K562 (cell line): ENCODE data around the gene RBM26. TPM values are rescaled to one million over a fixed set of nuclear protein-coding genes. Genes with fewer than 3 reads are reported as not detected.

Experiments used
- ATAC-seq: fragments of 200-7000 bp; cut with Tn5 transposase; 3 replicates; pipeline ENCODE4 v1.9.1; 2020; ENCODE audit warnings: moderate library complexity
- BruUV-seq: library from RNA; stranded (reverse); fragments of 400-500 nt; replicated peaks from 2 replicates; lab custom pipeline; 2021; lab: Mats Ljungman, UMichigan
- CTCF ChIA-PET: fragments of 300-600 bp; formaldehyde crosslinking; extraction: SDS; loops from one replicate; lab custom pipeline; 2021; ENCODE audit warnings: low intra/inter-chr PET ratio; lab: Yijun Ruan, JAX
- POLR2A ChIA-PET: fragments of 300-600, 350-650 bp; sonication (Branson Sonifier 250); formaldehyde crosslinking; extraction: SDS; loops from one replicate; lab custom pipeline; 2021; ENCODE audit warnings: antibody characterized with exemption, inconsistent platforms; lab: Yijun Ruan, JAX
- DNase-seq, 4 experiments: peaks; one replicate each; pipeline versions ENCODE4 v3.0.0 to v3.0.0-alpha.2; 2011 to 2018; ENCODE audit warnings: low spot score in 3 of 4, mixed read lengths in 3 of 4; ENCODE audit errors: extremely low read depth in 1 of 4
- FAIRE-seq: peaks from 2 replicates; lab custom pipeline; 2011; peaks lifted over from hg19 to GRCh38; lab: Jason Lieb, UNC
- H2AFZ ChIP-seq: 2 replicates; pipeline ENCODE4 v1.6.0; 2011; ENCODE audit warnings: low read depth, low read length, control low read depth, inconsistent platforms
- H3K27ac ChIP-seq: fragments of 200-600 bp; 3 replicates; pipeline ENCODE4 v1.8.0; 2011; ENCODE audit warnings: low read depth, mild to moderate bottlenecking, control low read depth, inconsistent platforms, low read length, moderate library complexity, mixed read lengths; ENCODE audit errors: extremely low read depth
- H3K27me3 ChIP-seq, 2 experiments: fragments of 300-600 bp in 1 of 2; 2 replicates in 1 of 2; 3 replicates in 1 of 2; pipeline versions ENCODE4 v1.6.0 to v1.8.0; 2011; ENCODE audit warnings: inconsistent platforms in 2 of 2, low read length in 2 of 2, mild to moderate bottlenecking in 1 of 2, mixed read lengths in 1 of 2, moderate library complexity in 1 of 2; ENCODE audit not compliant: control insufficient read depth in 2 of 2, insufficient read depth in 2 of 2
- H3K36me3 ChIP-seq: fragments of 300-600 bp; 3 replicates; pipeline ENCODE4 v1.8.0; 2011; ENCODE audit warnings: mild to moderate bottlenecking, low read length, inconsistent platforms; ENCODE audit not compliant: control insufficient read depth, insufficient read depth
- H3K4me1 ChIP-seq, 2 experiments: fragments of 200-600 bp in 1 of 2; replicated peaks in 1 of 2; 2 replicates in 1 of 2; 3 replicates in 1 of 2; pipeline versions ENCODE4 v1.5.1 to v1.8.0; 2011; ENCODE audit warnings: inconsistent platforms in 2 of 2, low read length in 2 of 2, mild to moderate bottlenecking in 1 of 2, mixed read lengths in 1 of 2, moderate library complexity in 1 of 2; ENCODE audit not compliant: control insufficient read depth in 2 of 2, insufficient read depth in 2 of 2
- H3K4me2 ChIP-seq: 2 replicates; pipeline ENCODE4 v1.6.1; 2011; ENCODE audit warnings: low read length, control low read depth, inconsistent platforms, mixed read lengths; ENCODE audit not compliant: insufficient read depth
- H3K4me3 ChIP-seq: fragments of 200-600 bp; sonication (generic), shearing (Covaris generic); 2 replicates; pipeline ENCODE4 v1.5.1; 2016; ENCODE audit warnings: control low read depth, inconsistent platforms
- H3K79me2 ChIP-seq: fragments of 200-600 bp; 3 replicates; pipeline ENCODE4 v1.8.0; 2011; ENCODE audit warnings: low read length, inconsistent platforms; ENCODE audit not compliant: control insufficient read depth, insufficient read depth
- H3K9ac ChIP-seq, 2 experiments: 2 replicates each; pipeline versions ENCODE4 v1.6.0 to v1.6.1; 2011; ENCODE audit warnings: low read depth in 2 of 2, low read length in 2 of 2, control low read depth in 1 of 2, inconsistent platforms in 1 of 2, mild to moderate bottlenecking in 1 of 2, mixed read lengths in 1 of 2; ENCODE audit not compliant: insufficient read depth in 1 of 2
- H3K9me1 ChIP-seq: one replicate; pipeline ENCODE4 v1.6.0; 2011; ENCODE audit warnings: inconsistent platforms, mild to moderate bottlenecking, low read length, moderate library complexity; ENCODE audit not compliant: control insufficient read depth, insufficient read depth
- H3K9me3 ChIP-seq: replicated peaks from 2 replicates; pipeline ENCODE4 v1.5.1; 2011; ENCODE audit warnings: low read depth, low read length, inconsistent platforms; ENCODE audit not compliant: control insufficient read depth, insufficient read depth
- H4K20me1 ChIP-seq: replicated peaks from 2 replicates; pipeline ENCODE4 v1.6.1; 2011; ENCODE audit warnings: low read length, inconsistent platforms, mixed read lengths; ENCODE audit not compliant: control insufficient read depth, insufficient read depth
- HDAC1 ChIP-seq, 2 experiments: fragments of 450-650 bp; IDR thresholded peaks; 2 replicates each; pipeline ENCODE4 v1.6.1; 2016 to 2017; ENCODE audit warnings: inconsistent platforms in 1 of 2, mild to moderate bottlenecking in 1 of 2, moderate library complexity in 1 of 2
- HDGF ChIP-seq: fragments of 450-650 bp; IDR thresholded peaks from 2 replicates; pipeline ENCODE4 v1.6.1; 2016
- NR2F6 ChIP-seq: fragments of 450-650 bp; formaldehyde crosslinking; IDR thresholded peaks from 2 replicates; pipeline ENCODE4 v1.4.0; 2020; ENCODE audit warnings: mild to moderate bottlenecking
- RBM15 ChIP-seq: fragments of 200-400 bp; formaldehyde crosslinking; IDR thresholded peaks from 2 replicates; pipeline ENCODE4 v1.6.1; 2018; ENCODE audit warnings: mild to moderate bottlenecking, low read length, moderate library complexity; ENCODE audit not compliant: insufficient read depth
- RBM17 ChIP-seq: fragments of 200-400 bp; formaldehyde crosslinking; IDR thresholded peaks from 2 replicates; pipeline ENCODE4 v1.6.1; 2017; ENCODE audit warnings: low read depth, mild to moderate bottlenecking, low read length, borderline replicate concordance
- SREBF1 ChIP-seq: fragments of 150-350 bp; IDR thresholded peaks from 2 replicates; pipeline ENCODE4 v1.6.1; 2014; ENCODE audit warnings: antibody characterized with exemption, low read depth, low read length, borderline replicate concordance
- TAF1 ChIP-seq: IDR thresholded peaks from 2 replicates; pipeline ENCODE4 v1.6.1; 2011; ENCODE audit warnings: mild to moderate bottlenecking, low read length, moderate library complexity; ENCODE audit not compliant: insufficient read depth, control insufficient read depth, severe bottlenecking; ENCODE audit errors: extremely low read depth
- ZNF197 ChIP-seq: fragments of 200-800 bp; sonication (Bioruptor generic); IDR thresholded peaks from 2 replicates; pipeline ENCODE4 v1.6.1; 2016; ENCODE audit warnings: low read depth, missing genetic modification characterization, missing compliant biosample characterization
- ZNF23 ChIP-seq: fragments of 250-450 bp; sonication (Bioruptor Pico); IDR thresholded peaks from 2 replicates; pipeline ENCODE4 v1.4.0; 2020; ENCODE audit warnings: mild to moderate bottlenecking
- WGBS: fragments of 100-300 bp; shearing (Covaris generic); methylation state at CpG from one replicate; pipeline ENCODE4 v1.1.6; 2016; ENCODE audit warnings: low coverage, mixed read lengths; ENCODE audit not compliant: insufficient coverage; ENCODE audit errors: missing lambda C conversion rate; 5-methylcytosine and 5-hydroxymethylcytosine counted together
- in situ Hi-C: fragments of 300-500 bp; cut with MboI; formaldehyde crosslinking; loops from 4 replicates; pipeline ENCODE4 v1.15.0; 2018; ENCODE audit warnings: inconsistent platforms, mixed read lengths
- intact Hi-C: fragments of 100-400 bp; cut with micrococcal nuclease; formaldehyde crosslinking; loops from 2 replicates; pipeline ENCODE4 v1.14.2; 2022
- polyA plus RNA-seq, 8 experiments: library from polyadenylated mRNA; depleted of rRNA in 4 of 8; stranded (reverse) in 5 of 8; unstranded in 3 of 8; fragments of >200 nt; fragmentation: Nextera tagmentation in 2 of 8; fragmentation: Illumina TruSeq in 1 of 8; extraction: Ambion mirVana in 2 of 8; extraction: Trizol in 1 of 8; gene quantifications; 2 replicates each; pipeline versions ENCODE4 v1.2.1 to v1.2.3, GENCODE V29; 2011 to 2014; ENCODE audit warnings: inconsistent platforms in 1 of 8, missing spikeins in 1 of 8
- total RNA-seq, 7 experiments: library from RNA; depleted of rRNA in 6 of 7; stranded (reverse); fragments of >200 nt in 6 of 7; fragmentation: Illumina TruSeq in 2 of 7; extraction: Trizol in 2 of 7; gene quantifications; 2 replicates each; pipeline versions ENCODE4 v1.2.1 to v1.2.3, GENCODE V29; 2011 to 2021; ENCODE audit warnings: low replicate concordance in 1 of 7
- TF ChIP-seq, protein P1 (sequence below): fragments of 250-450 bp; sonication (Bioruptor Pico); IDR thresholded peaks from 2 replicates; pipeline ENCODE4 v1.8.0; 2022; ENCODE audit warnings: inconsistent platforms
- TF ChIP-seq, protein P2 (sequence below): IDR thresholded peaks from 2 replicates; pipeline ENCODE4 v1.6.1; 2011; ENCODE audit not compliant: insufficient read length; ENCODE audit errors: extremely low read depth
- TF ChIP-seq, protein P3 (sequence below): fragments of 250-450 bp; sonication (Bioruptor Pico); IDR thresholded peaks from 2 replicates; pipeline ENCODE4 v1.5.0; 2020; ENCODE audit warnings: mild to moderate bottlenecking, borderline replicate concordance

RBM26 gene
- total and polyA plus RNA-seq, 9 of the 15 experiments (the other 6 are each of a cell fraction or from before 2014, with no cell fraction given) = 10.0 to 42.4 (median 26.4) TPM

DNA sequence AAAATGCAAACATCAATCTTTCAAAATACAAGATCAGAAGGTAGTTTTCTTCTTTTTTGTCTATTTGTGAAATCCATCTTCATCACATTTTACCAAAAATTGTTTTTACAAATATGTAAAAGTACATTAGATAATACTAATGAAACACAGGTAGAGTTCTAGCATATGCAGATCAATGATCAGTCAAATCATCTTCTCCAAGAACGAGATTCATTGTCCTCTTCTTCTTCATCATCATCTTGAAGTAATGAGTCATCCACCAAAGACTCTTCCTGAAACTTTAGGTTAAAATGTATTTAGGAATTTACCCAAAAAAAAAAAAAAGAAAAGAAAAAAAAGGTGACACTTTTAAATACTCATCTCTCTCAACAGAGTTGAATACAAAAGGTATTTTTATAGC lies 85.6 kb downstream of the RBM26 start:
- no peak for ATAC-seq
- POLR2A ChIA-PET = no interaction called here
- Histone ChIP-seq H3K36me3 (peaks cover 51% of the 10 kb centered on the region; the same call in 2 of the 3 replicates), H4K20me1 (no peaks in the 10 kb centered on the region), H3K9me3 (no peaks in the 10 kb centered on the region), H2AFZ (no peak overlapping the region), H3K27ac (no peak overlapping the region), H3K79me2 (no peaks in the 10 kb centered on the region), H3K4me3 (no peak overlapping the region), H3K9me1 (no peaks in the 10 kb centered on the region), H3K4me1 (no peaks in the 10 kb centered on the region), H3K9ac (no peak overlapping the region), H3K4me2 (no peak overlapping the region), H3K27me3 (no peaks in the 10 kb centered on the region)
- no TSS peak for BruUV-seq
- intact Hi-C loops (no loop called here), in situ Hi-C loops (no loop called here)
- 82% methylated on average over 1 of the region's 1 CpG for WGBS
- no peak for TF ChIP-seq NR2F6 (CRISPR knock-in tag)
- TF ChIP-seq, protein P1, sequence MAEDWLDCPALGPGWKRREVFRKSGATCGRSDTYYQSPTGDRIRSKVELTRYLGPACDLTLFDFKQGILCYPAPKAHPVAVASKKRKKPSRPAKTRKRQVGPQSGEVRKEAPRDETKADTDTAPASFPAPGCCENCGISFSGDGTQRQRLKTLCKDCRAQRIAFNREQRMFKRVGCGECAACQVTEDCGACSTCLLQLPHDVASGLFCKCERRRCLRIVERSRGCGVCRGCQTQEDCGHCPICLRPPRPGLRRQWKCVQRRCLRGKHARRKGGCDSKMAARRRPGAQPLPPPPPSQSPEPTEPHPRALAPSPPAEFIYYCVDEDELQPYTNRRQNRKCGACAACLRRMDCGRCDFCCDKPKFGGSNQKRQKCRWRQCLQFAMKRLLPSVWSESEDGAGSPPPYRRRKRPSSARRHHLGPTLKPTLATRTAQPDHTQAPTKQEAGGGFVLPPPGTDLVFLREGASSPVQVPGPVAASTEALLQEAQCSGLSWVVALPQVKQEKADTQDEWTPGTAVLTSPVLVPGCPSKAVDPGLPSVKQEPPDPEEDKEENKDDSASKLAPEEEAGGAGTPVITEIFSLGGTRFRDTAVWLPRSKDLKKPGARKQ (CRISPR knock-in tag) = no peak
- no peak for TF ChIP-seq TAF1
- CTCF ChIA-PET = no interaction called here
- DNase-seq = no peak
- FAIRE-seq = no peak

DNA sequence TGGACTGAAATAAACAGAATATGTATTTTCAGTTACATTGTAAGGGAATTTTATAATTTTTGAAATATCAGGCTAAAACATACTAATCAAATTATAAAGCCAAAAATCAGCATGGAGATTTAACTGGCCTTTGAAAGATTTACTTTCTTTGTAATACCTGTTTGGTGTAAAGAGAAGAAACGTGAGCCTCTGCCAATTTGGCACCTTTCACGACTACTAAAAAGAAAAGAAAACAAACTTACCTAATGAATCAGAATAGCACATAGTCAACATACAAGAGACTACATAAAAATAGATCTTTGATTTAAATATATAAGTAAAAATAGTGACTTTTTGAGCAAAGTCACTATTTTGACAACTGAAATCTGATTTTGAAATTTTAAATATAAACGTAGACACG lies 87.4 kb downstream of the RBM26 start:
- Histone ChIP-seq H3K79me2 (no peaks in the 10 kb centered on the region), H3K4me3 (no peak overlapping the region), H3K9me1 (no peaks in the 10 kb centered on the region), H3K4me2 (no peak overlapping the region), H3K27ac (no peak overlapping the region), H3K9ac (no peak overlapping the region), H3K27me3 (no peaks in the 10 kb centered on the region), H4K20me1 (no peaks in the 10 kb centered on the region), H3K36me3 (peaks cover 53% of the 10 kb centered on the region; the same call in 2 of the 3 replicates), H2AFZ (no peak overlapping the region), H3K9me3 (no peaks in the 10 kb centered on the region), H3K4me1 (peaks cover 0 to 2% of the 10 kb centered on the region in 2 experiments; a peak in 1 of 5 replicates)
- in situ Hi-C loops = no loop called here
- ChIA-PET CTCF (no interaction called here), POLR2A (no interaction called here)
- DNase-seq = no peak
- BruUV-seq = no TSS peak
- 85% methylated on average over 4 of the region's 4 CpGs for WGBS
- ATAC-seq = no peak
- intact Hi-C loops = no loop called here
- no peak for FAIRE-seq
- no peak for TF ChIP-seq SREBF1
- TF ChIP-seq RBM17 = no peak
- no peak for TF ChIP-seq ZNF197
- TF ChIP-seq ZNF23 (CRISPR knock-in tag) = no peak
- no peak for TF ChIP-seq HDAC1 (IDR thresholded peaks at IDR 0.05)
- TF ChIP-seq, protein P2, sequence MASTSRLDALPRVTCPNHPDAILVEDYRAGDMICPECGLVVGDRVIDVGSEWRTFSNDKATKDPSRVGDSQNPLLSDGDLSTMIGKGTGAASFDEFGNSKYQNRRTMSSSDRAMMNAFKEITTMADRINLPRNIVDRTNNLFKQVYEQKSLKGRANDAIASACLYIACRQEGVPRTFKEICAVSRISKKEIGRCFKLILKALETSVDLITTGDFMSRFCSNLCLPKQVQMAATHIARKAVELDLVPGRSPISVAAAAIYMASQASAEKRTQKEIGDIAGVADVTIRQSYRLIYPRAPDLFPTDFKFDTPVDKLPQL = no peak
- no peak for TF ChIP-seq HDGF
- TF ChIP-seq RBM15 = no peak
- TF ChIP-seq, protein P3, sequence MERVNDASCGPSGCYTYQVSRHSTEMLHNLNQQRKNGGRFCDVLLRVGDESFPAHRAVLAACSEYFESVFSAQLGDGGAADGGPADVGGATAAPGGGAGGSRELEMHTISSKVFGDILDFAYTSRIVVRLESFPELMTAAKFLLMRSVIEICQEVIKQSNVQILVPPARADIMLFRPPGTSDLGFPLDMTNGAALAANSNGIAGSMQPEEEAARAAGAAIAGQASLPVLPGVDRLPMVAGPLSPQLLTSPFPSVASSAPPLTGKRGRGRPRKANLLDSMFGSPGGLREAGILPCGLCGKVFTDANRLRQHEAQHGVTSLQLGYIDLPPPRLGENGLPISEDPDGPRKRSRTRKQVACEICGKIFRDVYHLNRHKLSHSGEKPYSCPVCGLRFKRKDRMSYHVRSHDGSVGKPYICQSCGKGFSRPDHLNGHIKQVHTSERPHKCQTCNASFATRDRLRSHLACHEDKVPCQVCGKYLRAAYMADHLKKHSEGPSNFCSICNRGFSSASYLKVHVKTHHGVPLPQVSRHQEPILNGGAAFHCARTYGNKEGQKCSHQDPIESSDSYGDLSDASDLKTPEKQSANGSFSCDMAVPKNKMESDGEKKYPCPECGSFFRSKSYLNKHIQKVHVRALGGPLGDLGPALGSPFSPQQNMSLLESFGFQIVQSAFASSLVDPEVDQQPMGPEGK (CRISPR knock-in tag) = no peak
